Measurements from ENCODE around the gene EMSY.

GRCh38 chr11:76493040-76493439, 48.2 kb downstream of the EMSY start:
- TF ChIP-seq POLR2A (IDR thresholded peaks at IDR 0.05) (no peak), EP300 (IDR thresholded peaks at IDR 0.05) (no peak), CTCF (IDR thresholded peaks at IDR 0.05) (no peak)
